ENCODE results near the gene UBE2Z. TPM values are rescaled to one million over a fixed set of nuclear protein-coding genes. Genes with fewer than 3 reads are reported as not detected.

UBE2Z gene
- total and polyA plus RNA-seq, 2 of the 13 experiments (the other 11 are each of a cell fraction or from before 2014, with no cell fraction given) = 63.2 to 122 TPM

DNA sequence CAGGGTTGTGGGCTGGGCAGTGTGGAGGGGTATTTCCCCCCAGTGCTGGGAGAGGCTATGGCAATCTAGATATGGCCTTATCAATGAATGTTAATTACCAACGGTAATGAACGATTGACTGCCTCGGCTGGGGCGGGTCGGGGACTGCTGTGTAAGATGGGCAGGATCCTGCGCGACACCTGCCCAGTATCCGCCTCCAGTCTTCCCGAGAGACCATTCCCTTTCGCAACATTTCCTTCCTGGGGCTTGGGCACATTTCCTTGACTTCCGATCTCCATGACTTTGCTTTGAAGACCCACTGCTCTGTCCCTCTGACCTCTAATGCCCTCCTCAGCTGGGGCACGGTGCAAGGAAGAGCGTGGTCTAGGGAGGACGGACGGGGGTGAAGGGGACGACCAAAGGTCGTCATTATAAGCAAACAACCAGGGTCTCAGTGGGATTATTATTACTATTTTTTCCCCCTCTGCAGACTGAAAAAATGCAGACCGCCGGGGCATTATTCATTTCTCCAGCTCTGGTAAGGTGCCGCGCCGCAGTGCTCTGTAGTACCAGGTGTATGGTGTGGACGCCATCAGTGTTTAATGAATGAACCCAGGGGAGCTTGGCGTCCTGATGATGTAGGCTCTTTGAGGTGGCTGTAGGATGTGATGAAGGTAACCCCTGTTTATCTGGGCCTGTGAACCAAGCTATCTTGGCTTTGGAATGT is 15.1 kb upstream of the UBE2Z start (continued):
- TF ChIP-seq ZNF546 (CRISPR knock-in tag; conservative IDR thresholded peaks at IDR 0.05) = no peak; the same call in 1 of the 2 replicates
- TF ChIP-seq, protein P1, sequence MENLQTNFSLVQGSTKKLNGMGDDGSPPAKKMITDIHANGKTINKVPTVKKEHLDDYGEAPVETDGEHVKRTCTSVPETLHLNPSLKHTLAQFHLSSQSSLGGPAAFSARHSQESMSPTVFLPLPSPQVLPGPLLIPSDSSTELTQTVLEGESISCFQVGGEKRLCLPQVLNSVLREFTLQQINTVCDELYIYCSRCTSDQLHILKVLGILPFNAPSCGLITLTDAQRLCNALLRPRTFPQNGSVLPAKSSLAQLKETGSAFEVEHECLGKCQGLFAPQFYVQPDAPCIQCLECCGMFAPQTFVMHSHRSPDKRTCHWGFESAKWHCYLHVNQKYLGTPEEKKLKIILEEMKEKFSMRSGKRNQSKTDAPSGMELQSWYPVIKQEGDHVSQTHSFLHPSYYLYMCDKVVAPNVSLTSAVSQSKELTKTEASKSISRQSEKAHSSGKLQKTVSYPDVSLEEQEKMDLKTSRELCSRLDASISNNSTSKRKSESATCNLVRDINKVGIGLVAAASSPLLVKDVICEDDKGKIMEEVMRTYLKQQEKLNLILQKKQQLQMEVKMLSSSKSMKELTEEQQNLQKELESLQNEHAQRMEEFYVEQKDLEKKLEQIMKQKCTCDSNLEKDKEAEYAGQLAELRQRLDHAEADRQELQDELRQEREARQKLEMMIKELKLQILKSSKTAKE (CRISPR knock-in tag; IDR thresholded peaks at IDR 0.05; ENCODE audit: borderline replicate concordance) = no peak
- TF ChIP-seq, protein P2, sequence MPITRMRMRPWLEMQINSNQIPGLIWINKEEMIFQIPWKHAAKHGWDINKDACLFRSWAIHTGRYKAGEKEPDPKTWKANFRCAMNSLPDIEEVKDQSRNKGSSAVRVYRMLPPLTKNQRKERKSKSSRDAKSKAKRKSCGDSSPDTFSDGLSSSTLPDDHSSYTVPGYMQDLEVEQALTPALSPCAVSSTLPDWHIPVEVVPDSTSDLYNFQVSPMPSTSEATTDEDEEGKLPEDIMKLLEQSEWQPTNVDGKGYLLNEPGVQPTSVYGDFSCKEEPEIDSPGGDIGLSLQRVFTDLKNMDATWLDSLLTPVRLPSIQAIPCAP (CRISPR knock-in tag; IDR thresholded peaks at IDR 0.05; ENCODE audit: low read depth) = no peak
- no peak for TF ChIP-seq THYN1 (CRISPR knock-in tag; IDR thresholded peaks at IDR 0.05; ENCODE audit: borderline replicate concordance, low read depth)
- no peak for TF ChIP-seq ZNF3 (CRISPR knock-in tag; IDR thresholded peaks at IDR 0.05)
- TF ChIP-seq PAWR (CRISPR knock-in tag; IDR thresholded peaks at IDR 0.05; ENCODE audit: borderline replicate concordance) = no peak
- no peak for TF ChIP-seq PAF1 (CRISPR knock-in tag; IDR thresholded peaks at IDR 0.05)
- no peak for TF ChIP-seq ZNF564 (CRISPR knock-in tag; IDR thresholded peaks at IDR 0.05)
- TF ChIP-seq ZNF605 (CRISPR knock-in tag; IDR thresholded peaks at IDR 0.05) = peak; percentile 79; the same call in 1 of the 2 replicates
- no peak for TF ChIP-seq ZFP36 (IDR thresholded peaks at IDR 0.05; ENCODE audit: borderline replicate concordance, low read depth, low read length, partially characterized antibody)
- TF ChIP-seq TMF1 (CRISPR knock-in tag; IDR thresholded peaks at IDR 0.05; ENCODE audit: low read depth) = 0 out of 2 replicates have a peak, but pooled peaks have one; percentile 20
- no peak for TF ChIP-seq NFKB2 (CRISPR knock-in tag; IDR thresholded peaks at IDR 0.05; ENCODE audit: borderline replicate concordance)
- no peak; the same call in 1 of the 2 replicates for TF ChIP-seq ZNF430 (CRISPR knock-in tag; IDR thresholded peaks at IDR 0.05)
- no peak for TF ChIP-seq MTF2 (CRISPR knock-in tag; IDR thresholded peaks at IDR 0.05; ENCODE audit: borderline replicate concordance)
- no peak for TF ChIP-seq NCOA2 (CRISPR knock-in tag; IDR thresholded peaks at IDR 0.05)
- no peak for TF ChIP-seq SP140L (CRISPR knock-in tag; IDR thresholded peaks at IDR 0.05; ENCODE audit: borderline replicate concordance)
- TF ChIP-seq ZNF253 (CRISPR knock-in tag; IDR thresholded peaks at IDR 0.05; ENCODE audit: borderline replicate concordance) = no peak
- TF ChIP-seq, protein P3, sequence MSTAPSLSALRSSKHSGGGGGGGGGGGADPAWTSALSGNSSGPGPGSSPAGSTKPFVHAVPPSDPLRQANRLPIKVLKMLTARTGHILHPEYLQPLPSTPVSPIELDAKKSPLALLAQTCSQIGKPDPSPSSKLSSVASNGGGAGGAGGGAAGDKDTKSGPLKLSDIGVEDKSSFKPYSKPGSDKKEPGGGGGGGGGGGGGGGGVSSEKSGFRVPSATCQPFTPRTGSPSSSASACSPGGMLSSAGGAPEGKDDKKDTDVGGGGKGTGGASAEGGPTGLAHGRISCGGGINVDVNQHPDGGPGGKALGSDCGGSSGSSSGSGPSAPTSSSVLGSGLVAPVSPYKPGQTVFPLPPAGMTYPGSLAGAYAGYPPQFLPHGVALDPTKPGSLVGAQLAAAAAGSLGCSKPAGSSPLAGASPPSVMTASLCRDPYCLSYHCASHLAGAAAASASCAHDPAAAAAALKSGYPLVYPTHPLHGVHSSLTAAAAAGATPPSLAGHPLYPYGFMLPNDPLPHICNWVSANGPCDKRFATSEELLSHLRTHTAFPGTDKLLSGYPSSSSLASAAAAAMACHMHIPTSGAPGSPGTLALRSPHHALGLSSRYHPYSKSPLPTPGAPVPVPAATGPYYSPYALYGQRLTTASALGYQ (CRISPR knock-in tag; IDR thresholded peaks at IDR 0.05) = no peak
- TF ChIP-seq FOXC1 (CRISPR knock-in tag; IDR thresholded peaks at IDR 0.05; ENCODE audit: borderline replicate concordance) = no peak
- TF ChIP-seq ZFP90 (CRISPR knock-in tag; IDR thresholded peaks at IDR 0.05; ENCODE audit: borderline replicate concordance) = no peak
- peak; percentile 45; the same call in 1 of the 2 replicates for TF ChIP-seq ZNF274 (CRISPR knock-in tag; IDR thresholded peaks at IDR 0.05)
- TF ChIP-seq, protein P4, sequence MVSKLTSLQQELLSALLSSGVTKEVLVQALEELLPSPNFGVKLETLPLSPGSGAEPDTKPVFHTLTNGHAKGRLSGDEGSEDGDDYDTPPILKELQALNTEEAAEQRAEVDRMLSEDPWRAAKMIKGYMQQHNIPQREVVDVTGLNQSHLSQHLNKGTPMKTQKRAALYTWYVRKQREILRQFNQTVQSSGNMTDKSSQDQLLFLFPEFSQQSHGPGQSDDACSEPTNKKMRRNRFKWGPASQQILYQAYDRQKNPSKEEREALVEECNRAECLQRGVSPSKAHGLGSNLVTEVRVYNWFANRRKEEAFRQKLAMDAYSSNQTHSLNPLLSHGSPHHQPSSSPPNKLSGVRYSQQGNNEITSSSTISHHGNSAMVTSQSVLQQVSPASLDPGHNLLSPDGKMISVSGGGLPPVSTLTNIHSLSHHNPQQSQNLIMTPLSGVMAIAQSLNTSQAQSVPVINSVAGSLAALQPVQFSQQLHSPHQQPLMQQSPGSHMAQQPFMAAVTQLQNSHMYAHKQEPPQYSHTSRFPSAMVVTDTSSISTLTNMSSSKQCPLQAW (CRISPR knock-in tag; IDR thresholded peaks at IDR 0.05) = 0 out of 2 replicates have a peak, but pooled peaks have one; percentile 12

All from HepG2 (cell line).